ENCODE data around the gene ZNF584.
"Not testable (repeated sequence)": the region's sequence is repeated elsewhere in the genome, so short reads cannot be mapped to it uniquely, and the experiment has no call there.

Gene ZNF584

GRCh38 chr19:58408152-58409009 is at the start of gene ZNF584:
ZNF584 (plus strand) TSS chr19:58408649; CDS start chr19:58409148, 499 bp downstream.
- DNase-seq (ENCODE audit: low read depth): peak; percentile 59

GRCh38 chr19:58361900-58362271 is 46.6 kb upstream of the ZNF584 start:
- no peak for DNase-seq (ENCODE audit: low read depth)

- DNase-seq (ENCODE audit: low read depth): peak; percentile 72
Measured at GRCh38 chr19:58362272-58362994, 46.0 kb upstream of the ZNF584 start, which contains the start of gene ZNF497. ZNF497 (minus strand) TSS chr19:58362751; CDS start chr19:58357635, 5,116 bp downstream.

GRCh38 chr19:58364146-58364545 is 44.3 kb upstream of the ZNF584 start:
- DNase-seq (ENCODE audit: low read depth): no peak

- no peak for DNase-seq (ENCODE audit: low read depth)
Measured at GRCh38 chr19:58366585-58367430, 41.6 kb upstream of the ZNF584 start.

GRCh38 chr19:58367698-58368454 is 40.6 kb upstream of the ZNF584 start:
- no peak for DNase-seq (ENCODE audit: low read depth)

- DNase-seq (ENCODE audit: low read depth): no peak
Measured at GRCh38 chr19:58368561-58369360, 39.7 kb upstream of the ZNF584 start.

- no peak for DNase-seq (ENCODE audit: low read depth)
Measured at GRCh38 chr19:58372311-58373133, 35.9 kb upstream of the ZNF584 start.

- DNase-seq (ENCODE audit: low read depth): no peak
Measured at GRCh38 chr19:58374200-58374599, 34.2 kb upstream of the ZNF584 start.

- not testable (repeated sequence) for DNase-seq (ENCODE audit: low read depth)
Measured at GRCh38 chr19:58376724-58377123, 31.7 kb upstream of the ZNF584 start.

- DNase-seq (ENCODE audit: low read depth): no peak
Measured at GRCh38 chr19:58379246-58379645, 29.2 kb upstream of the ZNF584 start.

- no peak for DNase-seq (ENCODE audit: low read depth)
Measured at GRCh38 chr19:58380037-58380661, 28.3 kb upstream of the ZNF584 start.

GRCh38 chr19:58380662-58381459 is 27.6 kb upstream of the ZNF584 start, which contains the start of gene ZNF837:
ZNF837 (minus strand) TSS chr19:58381030; CDS start chr19:58369332, 11,698 bp downstream.
- peak; percentile 99 for DNase-seq (ENCODE audit: low read depth)

GRCh38 chr19:58381460-58382212 is 26.8 kb upstream of the ZNF584 start:
- no peak for DNase-seq (ENCODE audit: low read depth)

GRCh38 chr19:58382997-58383603 is 25.3 kb upstream of the ZNF584 start:
- DNase-seq (ENCODE audit: low read depth): no peak

- DNase-seq (ENCODE audit: low read depth): no peak
Measured at GRCh38 chr19:58385313-58385890, 23.0 kb upstream of the ZNF584 start.

All from GM04503 (cell line).